Posterior vena cava (tissue), 2 donors: ENCODE data around the gene CST11. TPM values are rescaled to one million over a fixed set of nuclear protein-coding genes. Genes with fewer than 3 reads are reported as not detected.
"Not testable (repeated sequence)": the region's sequence is repeated elsewhere in the genome, so short reads cannot be mapped to it uniquely, and the experiment has no call there.

Source experiments
- DNase-seq: peaks from one replicate; pipeline ENCODE4 v3.0.0-alpha.2; 2020; ENCODE audit warnings: low spot score
- intact Hi-C, 2 donors: fragments of 100-400 bp; cut with DNase I; formaldehyde crosslinking; loops; one replicate each; pipeline versions ENCODE4 v1.14.1 to v1.14.2; 2022 to 2023
- long read RNA-seq, 2 donors: library from polyadenylated mRNA; unstranded; transcript quantifications; one replicate each; pipeline ENCODE4 v2.0.0, GENCODE V29; 2020 to 2021
- total RNA-seq, 2 donors: library from RNA; stranded (reverse); fragmentation: NEBNext Ultra II Directional; extraction: Animal tissue kit (Norgen Biotek cat#: 25700); gene quantifications; one replicate each; pipeline ENCODE4 v1.2.1, GENCODE V29; 2021
- donor health status: DM: yes; HTN: yes; CAD: no.
- donor health status: DM: yes; HTN: yes; CAD: no.

Gene CST11, protein sequence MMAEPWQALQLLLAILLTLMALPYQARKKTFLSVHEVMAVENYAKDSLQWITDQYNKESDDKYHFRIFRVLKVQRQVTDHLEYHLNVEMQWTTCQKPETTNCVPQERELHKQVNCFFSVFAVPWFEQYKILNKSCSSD
- not detected for total RNA-seq
- long read RNA-seq, donor 1 = 0 reads
- long read RNA-seq, donor 2 = 0 reads

DNA sequence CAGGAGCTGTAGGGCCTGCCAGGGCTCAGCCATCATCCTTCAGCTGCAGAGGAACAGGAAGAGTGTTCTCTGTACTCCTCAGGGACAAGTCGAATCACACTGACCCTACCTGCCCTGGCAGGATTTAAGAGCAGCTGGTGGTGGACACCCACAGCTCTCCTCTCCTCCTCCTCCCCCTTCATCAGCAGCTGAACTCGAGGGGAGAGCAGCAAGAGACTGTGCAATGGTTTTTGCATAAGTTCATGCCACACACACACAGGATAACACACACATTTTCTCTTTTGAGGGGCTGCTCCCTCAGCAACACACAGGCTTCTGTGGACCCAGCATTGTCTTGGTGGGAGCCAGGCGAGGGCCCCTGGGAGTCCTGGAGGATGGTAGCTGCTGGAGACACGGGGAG is at the start of gene CST11:
Gene CST11, minus strand, starts transcription at position 101 of the 400 bp plus-strand sequence. Its CDS starts 65 bp downstream, at position 36.
- no peak for DNase-seq
- intact Hi-C loops = loop anchor here in 1 of 2 donors (5.0 kb wide), 1 partner anchor 1415 kb away; no protein-coding TSS in a partner anchor

DNA sequence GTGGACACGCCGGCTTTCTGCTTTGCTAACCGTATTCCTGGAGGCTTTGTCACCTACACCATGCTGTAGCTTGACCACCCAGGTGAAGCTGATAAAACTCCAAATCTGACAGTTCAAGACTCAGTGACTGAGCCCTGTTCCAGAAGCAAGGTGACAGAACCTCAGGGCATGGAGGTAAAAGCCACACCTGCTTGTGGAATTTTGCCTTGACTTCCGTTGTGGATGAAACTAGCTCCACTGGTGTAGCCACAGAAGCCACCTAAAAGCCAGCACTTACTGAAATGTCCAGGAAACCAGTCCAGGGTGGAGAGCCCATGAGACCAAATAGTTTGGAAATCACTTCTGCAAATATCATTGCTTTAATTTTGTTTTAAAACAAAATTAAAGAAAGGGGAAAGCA is 49.2 kb upstream of the CST11 start:
- no peak for DNase-seq
- intact Hi-C loops = no loop called here

DNA sequence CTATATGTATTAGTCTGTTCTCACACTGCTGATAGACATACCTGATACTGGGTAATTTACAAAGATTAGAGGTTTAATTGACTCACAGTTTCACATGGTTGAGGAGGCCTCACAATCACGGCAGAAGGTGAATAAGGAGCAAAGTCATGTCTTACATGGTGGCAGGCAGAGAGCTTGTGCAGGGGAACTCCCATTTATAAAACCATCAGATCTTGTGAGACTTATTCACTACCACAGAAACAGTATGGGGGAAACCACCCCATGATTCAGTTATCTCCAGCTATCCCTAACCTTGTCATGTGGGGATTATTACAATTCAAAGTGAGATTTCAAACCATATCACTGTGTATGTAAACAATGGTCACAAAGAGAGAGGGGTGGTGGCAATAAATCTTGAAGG is 44.9 kb upstream of the CST11 start:
- no peak for DNase-seq
- intact Hi-C loops = no loop called here

DNA sequence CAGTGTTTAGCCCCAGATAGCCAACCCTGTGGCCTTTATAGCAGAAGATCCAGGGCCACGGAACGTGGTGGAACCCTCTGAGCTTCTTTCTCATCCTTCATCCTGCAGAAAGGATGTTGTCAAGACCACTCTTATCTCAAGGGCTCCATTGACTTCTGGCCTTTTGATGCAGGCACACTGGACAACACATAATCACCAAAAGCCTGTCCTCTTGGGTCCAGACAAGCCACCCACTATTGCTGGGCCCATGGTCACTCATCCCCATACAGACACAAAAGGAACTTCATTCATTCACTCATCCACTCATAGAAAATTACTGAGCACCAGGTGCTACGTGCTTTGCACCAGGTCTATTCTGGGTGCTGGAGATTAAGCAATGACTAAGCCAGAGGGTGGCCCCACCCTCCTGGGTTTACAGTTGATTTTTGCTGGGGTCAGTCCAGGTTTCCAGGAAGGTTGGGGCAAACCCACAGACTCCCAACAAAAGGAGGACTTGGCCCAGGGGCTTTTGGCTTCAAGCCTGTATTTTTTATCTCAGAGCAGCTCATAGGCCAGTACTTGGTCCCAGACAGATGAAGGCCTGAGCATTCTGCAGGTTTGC is 40.6 kb upstream of the CST11 start:
- DNase-seq = peak; percentile 30
- intact Hi-C loops = no loop called here

DNA sequence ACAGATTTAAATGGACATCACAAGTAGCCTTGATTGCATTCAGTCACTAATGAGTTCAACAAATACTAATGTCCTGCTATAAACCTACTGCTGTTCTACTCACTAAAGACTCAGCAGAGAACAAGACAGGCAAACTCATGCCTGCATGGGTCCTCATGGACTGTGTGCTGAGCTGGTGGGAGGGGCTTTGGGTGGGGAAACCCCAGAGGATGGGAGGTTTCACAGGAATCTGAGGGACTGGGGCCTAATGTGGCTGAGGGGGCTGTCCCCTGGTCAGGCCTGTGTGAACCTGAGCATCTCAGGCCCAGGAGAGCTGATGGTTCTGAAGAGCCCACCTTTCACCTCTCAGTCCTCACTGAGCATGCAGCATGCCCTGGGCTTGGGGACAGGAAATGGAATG is 39.6 kb upstream of the CST11 start:
- no peak for DNase-seq
- intact Hi-C loops = no loop called here

DNA sequence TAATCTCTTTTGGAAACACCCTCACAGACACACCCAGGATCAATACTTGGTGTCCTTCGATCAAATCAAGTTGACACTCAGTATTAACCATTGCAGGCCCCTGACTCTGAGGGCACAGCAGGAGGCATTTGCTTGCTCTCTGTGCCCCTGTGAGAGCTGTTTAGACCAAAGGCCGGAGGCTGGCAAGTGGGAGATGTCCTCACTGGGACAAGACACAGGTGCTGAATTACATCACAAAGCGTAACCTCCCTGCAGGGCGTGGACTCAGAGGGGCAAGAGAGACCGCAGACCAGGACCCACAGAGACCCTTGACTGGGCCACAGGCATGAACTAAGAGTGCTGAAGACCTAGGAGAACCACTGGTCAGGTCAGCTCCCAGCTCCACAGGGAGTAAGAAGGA is 38.1 kb upstream of the CST11 start, which contains the start of gene CST8:
Gene CST8, plus strand, starts transcription at position 301 of the 400 bp plus-strand sequence. CDS start 551 bp downstream, outside the sequence.
- intact Hi-C loops = no loop called here
- DNase-seq = no peak

DNA sequence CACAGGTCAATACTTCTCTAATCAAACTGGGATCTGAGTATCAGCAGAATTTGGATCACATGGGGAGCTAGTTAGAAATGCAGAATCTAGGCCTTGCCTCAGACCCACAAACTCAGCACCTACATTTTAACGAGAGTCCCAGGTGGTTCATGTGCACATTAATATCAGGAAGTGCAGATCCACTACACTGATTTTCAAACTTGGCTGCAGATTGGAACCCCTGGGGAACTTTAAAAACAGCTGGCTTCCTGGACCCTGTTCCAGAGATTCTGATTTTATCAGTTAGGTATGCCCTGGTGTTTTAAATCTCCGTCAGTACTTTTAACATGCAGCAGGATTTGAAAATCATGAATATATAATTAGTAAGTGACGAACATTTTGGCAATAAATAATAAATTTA is 36.3 kb upstream of the CST11 start:
- intact Hi-C loops = no loop called here
- DNase-seq = no peak

DNA sequence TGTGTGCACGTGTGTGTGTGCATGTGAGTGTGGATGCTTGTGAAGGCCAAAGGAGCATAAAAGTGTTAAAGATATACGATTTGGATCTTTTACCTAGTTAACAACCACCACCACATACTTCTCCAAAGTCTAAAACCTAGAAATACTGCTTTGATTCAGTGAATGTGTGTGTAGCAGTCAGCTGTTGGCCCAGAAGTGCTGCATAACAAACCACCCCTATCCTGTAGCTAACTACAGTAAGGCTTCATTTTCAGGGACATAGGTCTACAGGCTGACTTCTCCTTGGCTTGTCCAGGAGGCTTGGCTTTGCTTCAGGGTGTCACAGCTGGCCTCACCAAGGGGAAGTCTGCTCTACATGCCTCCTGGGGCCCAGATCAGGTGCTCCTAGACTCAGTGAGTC is 35.8 kb upstream of the CST11 start:
- intact Hi-C loops = no loop called here
- no peak for DNase-seq

DNA sequence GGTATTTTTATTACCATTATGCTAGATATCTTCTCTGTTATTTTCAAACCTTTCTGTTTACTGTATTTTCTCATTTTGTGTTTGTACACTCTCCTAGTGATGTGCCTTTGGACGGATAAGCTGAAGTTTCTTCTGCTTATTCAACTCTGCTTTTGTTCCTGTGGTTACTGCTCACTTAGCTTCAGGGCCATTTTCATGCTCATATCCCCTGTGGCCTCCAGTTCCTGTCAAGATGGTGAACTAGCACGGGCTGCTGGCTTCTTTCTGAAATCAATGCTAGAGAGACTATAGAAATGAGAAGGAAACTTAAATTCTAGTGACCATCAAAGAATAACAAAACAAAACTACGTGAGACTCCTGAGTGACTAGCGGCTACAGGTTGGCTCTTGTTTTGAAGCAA is 31.4 kb upstream of the CST11 start:
- DNase-seq = no peak
- intact Hi-C loops = no loop called here

DNA sequence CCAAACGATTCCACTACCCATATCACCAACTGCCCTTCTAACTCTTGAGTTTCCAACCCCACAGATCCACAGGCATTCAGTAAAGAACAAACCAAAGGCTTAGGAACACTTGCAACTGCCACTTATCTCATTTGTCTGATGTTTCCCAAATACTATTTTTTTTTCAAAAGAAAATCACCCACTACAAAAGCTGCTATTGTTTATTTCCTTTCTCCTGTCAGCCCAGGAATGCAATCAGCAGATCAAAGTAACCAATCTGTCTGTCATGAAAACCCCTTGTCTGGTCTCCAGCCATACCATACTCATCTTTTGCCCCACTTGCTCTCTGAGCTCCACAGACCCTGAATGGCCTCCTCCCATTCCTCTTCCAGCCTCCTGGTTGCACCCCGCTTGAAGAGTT is 29.5 kb upstream of the CST11 start:
- no peak for DNase-seq
- intact Hi-C loops = no loop called here

DNA sequence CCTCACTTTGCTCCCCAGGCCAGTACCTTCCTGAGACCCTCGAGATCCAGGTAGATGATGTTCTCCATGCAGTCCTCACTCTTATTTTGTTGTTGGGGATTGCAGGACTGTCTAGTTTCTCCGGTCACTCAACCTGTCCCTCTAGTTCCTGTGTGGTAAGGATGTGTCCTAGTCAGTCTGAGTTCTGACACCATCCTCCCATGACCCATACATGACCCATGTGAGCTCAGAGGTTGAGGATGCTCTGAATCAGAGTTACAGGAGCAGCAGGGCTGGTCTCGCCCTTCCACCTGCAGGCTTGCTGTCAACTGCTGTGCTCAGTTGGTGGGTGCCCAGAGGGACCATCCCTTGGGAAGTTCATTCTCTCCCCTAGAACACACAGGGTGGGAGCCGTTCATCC is 26.4 kb upstream of the CST11 start:
- DNase-seq = no peak
- intact Hi-C loops = no loop called here

DNA sequence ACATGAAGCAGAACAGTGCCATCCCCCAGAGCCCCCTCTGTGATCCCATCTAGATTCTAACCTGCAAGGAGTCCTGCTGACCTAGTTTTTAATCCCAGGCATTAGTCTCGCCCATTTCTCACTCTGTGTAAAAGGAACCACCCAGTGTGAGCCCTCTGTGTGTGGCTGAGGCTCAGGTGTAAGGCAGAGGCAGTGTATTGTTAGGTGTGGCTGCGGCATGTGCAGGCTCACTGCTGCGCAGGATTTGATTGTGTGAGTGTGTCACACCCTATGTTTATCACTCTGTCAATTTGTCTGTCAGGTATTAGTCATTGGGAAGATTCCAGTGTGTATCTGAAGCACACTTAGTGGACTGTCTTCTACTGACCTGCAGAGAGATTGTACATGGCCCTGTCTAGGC is 24.5 kb upstream of the CST11 start:
- no peak for DNase-seq

DNA sequence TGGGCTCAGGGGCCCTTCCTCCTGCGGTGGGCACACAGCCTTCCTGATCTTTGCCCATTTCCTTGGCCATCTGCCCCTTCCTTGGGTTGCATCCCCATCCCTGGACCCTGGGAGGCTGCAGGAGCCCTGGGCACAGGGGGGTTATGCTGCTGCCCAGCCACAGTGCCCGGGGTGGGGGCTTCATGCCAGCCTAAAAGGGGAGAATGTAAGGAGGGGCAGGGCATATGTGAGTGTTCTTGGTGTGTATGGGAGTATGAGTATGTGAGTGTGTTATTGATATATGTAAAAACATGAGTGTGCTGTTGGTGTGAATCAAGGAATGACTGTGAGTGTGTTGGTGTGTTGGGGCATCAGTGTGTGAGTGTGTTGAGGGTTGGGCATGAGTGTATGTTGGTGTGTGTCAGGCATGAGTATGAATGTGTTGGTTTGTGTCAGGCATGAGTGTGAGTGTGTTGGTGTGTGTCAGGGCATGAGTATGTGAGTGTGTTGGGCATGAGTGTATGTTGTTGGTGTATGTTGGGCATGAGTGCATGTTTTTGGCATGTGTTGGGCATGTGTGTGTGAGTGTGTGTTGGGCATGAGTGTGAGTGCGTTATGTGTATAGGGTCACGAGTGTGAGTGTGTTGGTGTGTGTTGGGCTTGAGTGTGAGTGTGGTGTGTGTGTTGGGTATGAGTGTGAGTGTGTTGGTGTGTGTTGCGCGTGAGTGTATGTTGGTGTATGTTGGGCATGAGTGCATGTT is 23.5 kb upstream of the CST11 start:
- intact Hi-C loops = no loop called here
- DNase-seq = no peak

More for the DNA sequence above, 24.5 kb upstream of the CST11 start:
- intact Hi-C loops = no loop called here

DNA sequence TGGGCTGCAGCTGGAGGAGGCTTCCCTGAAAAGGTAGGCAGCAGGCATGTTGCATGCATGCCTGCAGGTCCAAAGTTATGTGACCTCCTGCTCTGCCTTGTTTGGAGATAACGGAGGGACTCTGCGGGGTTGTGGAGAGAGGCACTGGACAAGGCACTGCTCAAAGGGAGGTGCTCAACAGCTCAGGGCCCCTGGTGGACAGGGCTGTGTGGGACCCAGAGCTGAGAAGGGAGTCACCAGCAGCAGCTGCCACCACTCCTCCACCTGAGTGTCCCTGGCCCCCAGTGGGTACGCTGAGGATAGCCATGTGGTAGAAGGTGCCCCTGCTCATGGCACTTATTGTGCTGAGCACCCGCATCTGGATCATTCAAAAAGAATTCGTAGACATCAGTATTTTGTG is 22.7 kb upstream of the CST11 start:
- intact Hi-C loops = no loop called here

DNA sequence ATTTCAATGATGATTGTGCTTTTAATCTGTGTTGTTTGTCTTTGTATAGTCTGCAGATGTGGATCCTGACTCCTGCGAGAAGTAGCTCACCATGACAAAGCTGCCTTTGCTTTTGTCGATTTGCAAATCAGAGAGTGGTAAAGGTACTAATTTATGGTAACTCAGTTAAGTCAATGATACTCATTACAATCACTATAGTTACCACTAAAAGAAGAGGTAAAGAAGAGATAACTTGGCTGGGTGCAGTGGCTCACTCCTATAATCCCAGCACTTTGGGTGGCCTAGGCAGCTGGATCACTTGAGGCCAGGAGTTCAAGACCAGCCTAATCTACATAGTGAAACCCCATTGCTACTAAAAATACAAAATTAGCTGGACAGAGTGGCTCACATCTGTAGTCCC is 20.6 kb upstream of the CST11 start:
- intact Hi-C loops, DNase-seq: not testable (repeated sequence)

More for the DNA sequence above, 22.7 kb upstream of the CST11 start:
- DNase-seq = no peak

DNA sequence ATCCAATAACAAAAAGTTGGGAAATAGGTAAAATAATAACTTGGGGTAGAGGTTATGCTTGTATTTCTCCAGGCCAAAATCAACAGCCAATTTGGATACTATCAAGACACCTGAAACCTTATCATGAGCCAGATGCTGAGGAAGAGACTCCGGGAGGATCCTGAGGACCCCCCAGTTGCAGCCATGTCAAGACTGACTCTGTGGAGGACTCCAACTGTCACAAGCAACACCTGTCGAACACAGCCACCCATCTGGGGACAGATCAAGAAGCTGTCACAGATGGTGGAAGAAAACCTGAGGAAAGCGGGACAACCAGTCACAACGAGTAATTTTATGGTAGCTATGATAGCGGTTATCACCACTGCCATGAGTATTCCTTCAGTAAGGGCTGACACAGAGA is 19.6 kb upstream of the CST11 start:
- intact Hi-C loops, DNase-seq: not testable (repeated sequence)

DNA sequence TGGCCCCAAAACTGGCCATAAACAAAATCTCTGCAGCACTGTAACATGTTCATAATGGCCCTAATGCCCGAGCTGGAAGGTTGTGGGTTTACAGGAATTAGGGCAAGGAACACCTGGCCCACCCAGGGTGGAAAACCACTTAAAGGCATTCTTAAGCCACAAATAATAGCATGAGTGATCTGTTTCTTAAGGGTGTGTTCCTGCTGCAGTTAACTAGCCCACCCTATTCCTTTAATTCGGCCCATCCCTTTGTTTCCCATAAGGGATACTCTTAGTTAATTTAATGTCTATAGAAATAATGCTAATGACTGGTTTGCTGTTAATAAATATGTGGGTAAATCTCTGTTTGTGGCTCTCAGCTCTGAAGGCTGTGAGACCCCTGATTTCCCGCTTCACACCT is 14.3 kb upstream of the CST11 start:
- intact Hi-C loops, DNase-seq: not testable (repeated sequence)

DNA sequence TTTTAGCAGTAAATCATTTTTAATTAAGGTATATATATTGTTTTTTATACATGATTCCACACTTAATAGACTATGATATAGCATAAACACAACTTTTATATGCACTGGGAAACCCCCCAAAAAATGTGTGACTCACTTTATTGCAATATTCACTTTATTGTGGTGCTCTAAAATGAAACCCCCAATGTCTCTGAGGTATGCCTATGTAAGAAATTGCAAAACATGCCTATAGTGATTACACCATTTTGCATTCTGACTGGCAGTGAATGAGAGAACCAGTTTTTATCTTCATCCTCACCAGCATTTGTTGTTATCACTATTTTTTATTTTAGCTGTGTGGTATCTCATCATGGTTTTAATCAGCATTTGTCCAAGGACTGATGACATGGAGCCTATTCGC is 8.5 kb upstream of the CST11 start:
- DNase-seq = no peak
- intact Hi-C loops = loop anchor here in 1 of 2 donors (5.0 kb wide), 1 partner anchor 626 kb away; no protein-coding TSS in a partner anchor

DNA sequence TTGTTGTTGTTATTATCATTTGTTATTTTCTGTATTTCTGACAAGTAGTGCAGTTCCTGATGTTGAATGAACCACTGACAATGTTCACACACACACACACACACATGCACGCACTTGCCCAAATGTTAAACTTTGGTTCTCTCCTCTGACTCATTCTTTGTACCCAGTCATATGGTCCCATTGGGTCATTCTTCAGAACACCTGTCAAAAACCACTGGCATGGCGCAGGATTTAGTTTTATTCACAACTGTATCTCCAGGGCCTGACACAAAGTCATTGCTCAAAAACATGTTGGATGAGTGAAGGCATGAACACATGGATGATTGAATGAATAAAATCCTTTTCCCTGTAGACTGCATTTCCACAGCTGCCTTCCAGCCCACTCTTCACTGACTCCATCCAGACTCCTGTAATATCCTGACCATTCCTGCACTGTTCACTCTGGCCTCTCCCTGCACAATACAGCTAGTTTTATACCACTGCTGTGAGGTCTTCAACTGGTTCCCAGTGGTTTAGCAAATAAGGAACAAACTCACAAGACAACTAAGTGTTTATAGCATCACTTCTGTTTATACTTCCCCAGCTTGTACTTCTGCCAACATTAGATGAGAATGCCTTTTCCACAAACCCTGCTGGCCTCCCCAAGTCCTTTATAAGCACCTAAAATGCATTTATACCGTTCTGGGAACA is 6.9 kb upstream of the CST11 start:
- DNase-seq = no peak
- intact Hi-C loops = loop anchor here in 1 of 2 donors (5.0 kb wide), 1 partner anchor 628 kb away; no protein-coding TSS in a partner anchor

DNA sequence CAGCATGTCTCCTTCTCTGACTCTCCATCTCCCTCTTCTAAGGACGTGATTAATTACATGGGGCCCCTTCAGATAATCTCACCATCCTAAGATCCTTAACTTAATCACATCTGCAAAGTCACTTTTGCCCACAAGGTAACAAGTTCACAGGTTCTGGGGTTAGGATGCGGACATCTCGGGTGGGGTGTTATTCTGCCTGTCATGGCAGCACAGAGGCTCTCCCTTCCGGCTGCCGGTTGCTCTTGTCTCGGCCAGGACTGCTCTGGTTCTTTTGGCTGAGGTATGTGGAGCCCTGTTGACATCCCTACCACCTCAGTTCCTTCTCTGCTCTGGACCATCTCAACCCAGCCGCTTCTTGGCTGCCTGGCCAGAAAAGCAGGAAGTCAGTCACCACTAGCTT is 4.2 kb upstream of the CST11 start:
- DNase-seq = no peak
- intact Hi-C loops = no loop called here
